A673 (cell line): ENCODE measurements around the gene PPP4R2. TPM values are rescaled to one million over a fixed set of nuclear protein-coding genes. Genes with fewer than 3 reads are reported as not detected.

ENCODE experiments used
- BruUV-seq: library from RNA; stranded (reverse); fragments of 400-500 nt; replicated peaks from 2 replicates; lab custom pipeline; 2021; lab: Mats Ljungman, UMichigan
- CTCF ChIA-PET: fragments of 300-600 bp; sonication (Branson Sonifier 250); formaldehyde crosslinking; loops from one replicate; lab custom pipeline; 2022; ENCODE audit warnings: antibody characterized with exemption; lab: Charles Lee
- POLR2A ChIA-PET: fragments of 300-600 bp; sonication (Branson Sonifier 250); formaldehyde crosslinking; loops from one replicate; lab custom pipeline; 2022; ENCODE audit warnings: antibody characterized with exemption; ENCODE audit not compliant: low non-redundant PET; lab: Charles Lee
- DNase-seq: peaks from one replicate; pipeline ENCODE4 v3.0.0-alpha.2; 2015; ENCODE audit warnings: low spot score
- H3K27ac ChIP-seq: fragments of 200-600 bp; sonication (generic); 2 replicates; pipeline ENCODE4 v1.5.1; 2016; ENCODE audit warnings: mixed run types, low read depth, mild to moderate bottlenecking, mixed read lengths, antibody characterized with exemption, low read length; ENCODE audit not compliant: poor library complexity, severe bottlenecking
- H3K27me3 ChIP-seq: fragments of 200-600 bp; sonication (generic); replicated peaks from 2 replicates; pipeline ENCODE4 v1.6.1; 2017; ENCODE audit warnings: mixed run types, low read depth, mild to moderate bottlenecking, mixed read lengths, antibody characterized with exemption, low read length; ENCODE audit not compliant: insufficient read depth, poor library complexity
- H3K36me3 ChIP-seq: fragments of 200-600 bp; sonication (generic); 2 replicates; pipeline ENCODE4 v1.6.1; 2016; ENCODE audit warnings: mixed run types, mild to moderate bottlenecking, mixed read lengths, antibody characterized with exemption, low read length; ENCODE audit not compliant: insufficient read depth, poor library complexity, severe bottlenecking
- H3K4me1 ChIP-seq: fragments of 200-600 bp; sonication (generic); 2 replicates; pipeline ENCODE4 v1.6.1; 2017; ENCODE audit warnings: mixed run types, mild to moderate bottlenecking, mixed read lengths, antibody characterized with exemption, low read length; ENCODE audit not compliant: insufficient read depth, poor library complexity, severe bottlenecking
- H3K4me3 ChIP-seq: fragments of 200-600 bp; sonication (generic); 2 replicates; pipeline ENCODE4 v1.5.1; 2016; ENCODE audit warnings: low read depth, mixed run types, mild to moderate bottlenecking, mixed read lengths, low read length; ENCODE audit not compliant: poor library complexity, severe bottlenecking
- H3K9me3 ChIP-seq: fragments of 200-600 bp; sonication (generic); 2 replicates; pipeline ENCODE4 v1.6.1; 2016; ENCODE audit warnings: mixed run types, low read depth, mild to moderate bottlenecking, mixed read lengths, antibody characterized with exemption, low read length; ENCODE audit not compliant: poor library complexity, severe bottlenecking
- EZH2 ChIP-seq: fragments of 200-600 bp; sonication (generic); IDR thresholded peaks from 2 replicates; pipeline ENCODE4 v1.6.1; 2017; ENCODE audit warnings: borderline replicate concordance, low read depth, mild to moderate bottlenecking, mixed read lengths, antibody characterized with exemption, low read length; ENCODE audit not compliant: poor library complexity, severe bottlenecking
- intact Hi-C: fragments of 100-400 bp; cut with micrococcal nuclease; formaldehyde crosslinking; loops from one replicate; pipeline ENCODE4 v1.10.0; 2022; ENCODE audit not compliant: unreplicated experiment
- total RNA-seq: library from RNA; stranded (reverse); gene quantifications from 2 replicates; pipeline ENCODE4 v1.2.3, GENCODE V29; 2021
- TF ChIP-seq, protein P1 (sequence below): fragments of 300-800, 200-600 bp; sonication (generic); conservative IDR thresholded peaks from 2 replicates; pipeline ENCODE4 v1.5.1; 2017; ENCODE audit warnings: low read depth, mild to moderate bottlenecking, antibody characterized with exemption, low read length, moderate library complexity, mixed read lengths

PPP4R2 gene
- total RNA-seq, 1 experiment from 2014 or later = 41.4 TPM

DNA sequence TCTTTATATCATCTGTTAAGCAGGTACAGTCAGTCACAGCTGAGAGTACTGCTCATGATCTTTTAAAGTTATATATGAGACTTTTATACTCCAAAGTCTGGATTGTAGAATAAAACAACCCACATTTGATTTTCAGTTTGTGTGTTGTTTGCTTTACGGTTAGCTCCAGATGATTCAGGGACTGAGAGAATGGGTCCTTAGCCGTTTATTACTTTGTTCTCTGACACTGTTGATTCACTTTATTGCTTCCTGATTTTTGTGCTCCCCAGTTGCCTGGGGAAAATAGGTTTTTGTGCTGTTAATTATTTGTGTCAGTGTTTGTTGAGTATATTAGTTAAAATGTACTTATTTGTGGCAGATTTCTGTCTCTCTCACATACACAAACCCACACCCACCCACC is 56.2 kb downstream of the PPP4R2 start:
- DNase-seq = peak; percentile 21
- BruUV-seq = no TSS peak
- ChIA-PET POLR2A (no interaction called here), CTCF (no interaction called here)
- no peaks in the 10 kb centered on the region for H3K36me3 ChIP-seq
- H3K4me1 ChIP-seq = peaks cover 17% of the 10 kb centered on the region
- H3K4me3 ChIP-seq = no peak overlapping the region
- H3K27ac ChIP-seq = peak overlapping the region; percentile 30
- no peaks in the 10 kb centered on the region for H3K9me3 ChIP-seq
- TF ChIP-seq EZH2 = no peak
- TF ChIP-seq, protein P1, sequence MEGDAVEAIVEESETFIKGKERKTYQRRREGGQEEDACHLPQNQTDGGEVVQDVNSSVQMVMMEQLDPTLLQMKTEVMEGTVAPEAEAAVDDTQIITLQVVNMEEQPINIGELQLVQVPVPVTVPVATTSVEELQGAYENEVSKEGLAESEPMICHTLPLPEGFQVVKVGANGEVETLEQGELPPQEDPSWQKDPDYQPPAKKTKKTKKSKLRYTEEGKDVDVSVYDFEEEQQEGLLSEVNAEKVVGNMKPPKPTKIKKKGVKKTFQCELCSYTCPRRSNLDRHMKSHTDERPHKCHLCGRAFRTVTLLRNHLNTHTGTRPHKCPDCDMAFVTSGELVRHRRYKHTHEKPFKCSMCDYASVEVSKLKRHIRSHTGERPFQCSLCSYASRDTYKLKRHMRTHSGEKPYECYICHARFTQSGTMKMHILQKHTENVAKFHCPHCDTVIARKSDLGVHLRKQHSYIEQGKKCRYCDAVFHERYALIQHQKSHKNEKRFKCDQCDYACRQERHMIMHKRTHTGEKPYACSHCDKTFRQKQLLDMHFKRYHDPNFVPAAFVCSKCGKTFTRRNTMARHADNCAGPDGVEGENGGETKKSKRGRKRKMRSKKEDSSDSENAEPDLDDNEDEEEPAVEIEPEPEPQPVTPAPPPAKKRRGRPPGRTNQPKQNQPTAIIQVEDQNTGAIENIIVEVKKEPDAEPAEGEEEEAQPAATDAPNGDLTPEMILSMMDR = no peak
- no peaks in the 10 kb centered on the region for H3K27me3 ChIP-seq
- intact Hi-C loops = loop anchor here (10.0 kb wide), 1 partner anchor 198 kb away; no protein-coding TSS in a partner anchor

DNA sequence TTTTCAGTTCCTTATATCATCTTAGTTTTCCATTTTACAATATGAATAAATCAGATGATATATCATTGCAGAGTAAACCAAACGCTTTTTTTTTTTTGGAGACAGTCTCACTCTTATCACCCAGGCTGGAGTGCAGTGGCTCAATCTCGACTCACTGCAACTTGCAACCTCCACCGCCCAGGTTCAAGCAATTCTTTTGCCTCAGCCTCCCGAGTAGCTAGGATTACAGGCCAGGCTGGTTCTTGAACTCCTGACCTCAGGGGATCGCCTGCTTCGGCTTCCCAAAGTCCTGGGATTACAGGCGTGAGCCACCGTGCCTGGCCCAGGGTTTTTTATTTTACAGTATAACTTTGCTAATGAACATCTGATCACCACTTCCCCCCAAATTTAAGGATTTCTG is 59.0 kb downstream of the PPP4R2 start:
- POLR2A ChIA-PET = no interaction called here
- CTCF ChIA-PET = no interaction called here

DNA sequence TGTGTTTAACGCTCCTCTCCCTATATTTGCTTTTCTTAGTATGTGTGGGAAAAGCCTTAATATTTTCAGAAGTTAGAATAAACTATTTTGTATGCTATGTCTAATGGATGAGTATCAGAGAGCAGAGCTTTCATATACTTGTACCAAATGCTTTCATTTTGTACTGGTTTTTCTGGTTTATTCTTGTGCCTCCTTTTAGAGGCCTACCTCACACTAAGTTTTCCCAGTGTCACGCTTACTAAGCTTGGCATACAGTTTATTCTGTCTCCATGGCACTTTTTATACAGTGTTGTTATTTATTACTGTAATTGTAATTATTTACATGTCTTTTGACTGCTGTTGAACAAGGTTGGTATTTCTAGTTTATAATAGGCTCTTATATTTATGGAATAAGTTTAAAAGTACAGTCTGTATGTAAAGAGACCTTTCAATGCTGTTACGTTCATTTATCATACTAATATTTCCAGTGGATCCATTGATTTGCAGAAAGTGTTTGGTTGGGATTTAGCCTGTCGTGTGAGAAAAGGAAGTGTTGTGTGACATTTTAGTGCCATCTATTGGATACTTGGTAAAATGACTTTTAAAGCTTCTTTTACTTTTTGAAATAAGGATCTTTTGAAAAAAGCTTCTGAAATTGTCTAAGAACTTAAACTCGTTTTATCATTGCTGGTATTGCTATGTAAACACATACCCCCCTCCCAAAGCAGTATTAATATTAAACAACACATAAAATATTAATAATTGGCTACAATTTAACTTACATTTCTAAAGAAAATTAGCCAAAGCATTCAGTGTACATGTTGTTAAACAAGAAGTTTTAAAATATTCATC is 59.6 kb downstream of the PPP4R2 start:
- CTCF ChIA-PET = no interaction called here
- POLR2A ChIA-PET = no interaction called here
- Histone ChIP-seq H3K4me3 (no peak overlapping the region), H3K27me3 (no peaks in the 10 kb centered on the region), H3K9me3 (no peaks in the 10 kb centered on the region), H3K4me1 (peaks cover 28% of the 10 kb centered on the region), H3K36me3 (no peaks in the 10 kb centered on the region), H3K27ac (no peak overlapping the region)
- intact Hi-C loops = loop anchor here (2.0 to 10.0 kb wide), 2 partner anchors 117 to 201 kb away; no protein-coding TSS in a partner anchor
- peak; percentile 51 for DNase-seq
- TF ChIP-seq, protein P1 = peak; percentile 53
- TF ChIP-seq EZH2 = no peak
- BruUV-seq = no TSS peak

More for the DNA sequence above, 59.0 kb downstream of the PPP4R2 start:
- H3K27ac ChIP-seq = no peak overlapping the region
- H3K4me3 ChIP-seq = no peak overlapping the region
- no peak for DNase-seq
- no peaks in the 10 kb centered on the region for H3K9me3 ChIP-seq
- no peaks in the 10 kb centered on the region for H3K36me3 ChIP-seq
- H3K4me1 ChIP-seq = peaks cover 25% of the 10 kb centered on the region
- no peak for TF ChIP-seq EZH2
- TF ChIP-seq, protein P1 = no peak
- no TSS peak for BruUV-seq
- no peaks in the 10 kb centered on the region for H3K27me3 ChIP-seq
- intact Hi-C loops = loop anchor here (10.0 kb wide), 1 partner anchor 201 kb away; no protein-coding TSS in a partner anchor
